PFSK-1 (cell line): ENCODE results near the gene SIDT2.

Experiments used
- FOXP2 ChIP-seq: optimal IDR thresholded peaks from 2 replicates; pipeline ENCODE3; 2011; ENCODE audit warnings: borderline replicate concordance, control low read depth, inconsistent platforms; ENCODE audit not compliant: insufficient read depth; ENCODE audit errors: extremely low read length, extremely low read depth
- POLR2AphosphoS5 ChIP-seq: IDR thresholded peaks from 2 replicates; pipeline ENCODE4 v1.6.1; 2012; ENCODE audit warnings: low read depth, mild to moderate bottlenecking, control low read depth, low read length, moderate library complexity
- SIN3A ChIP-seq: IDR thresholded peaks from 2 replicates; pipeline ENCODE4 v1.6.1; 2012; ENCODE audit warnings: mild to moderate bottlenecking, low read length, moderate library complexity, borderline replicate concordance; ENCODE audit not compliant: insufficient read depth
- TAF1 ChIP-seq: IDR thresholded peaks from 2 replicates; pipeline ENCODE4 v1.6.1; 2012; ENCODE audit warnings: low read length, control low read depth, borderline replicate concordance; ENCODE audit not compliant: insufficient read depth
- TF ChIP-seq, protein P1 (sequence below), 2 experiments: IDR thresholded peaks; 2 replicates each; pipeline versions ENCODE4 v1.6.1 to v1.8.0; 2011 to 2012; ENCODE audit warnings: low read depth in 2 of 2, low read length in 2 of 2, control low read depth in 1 of 2, inconsistent platforms in 1 of 2, mild to moderate bottlenecking in 1 of 2, moderate library complexity in 1 of 2; ENCODE audit not compliant: insufficient read depth in 1 of 2

DNA sequence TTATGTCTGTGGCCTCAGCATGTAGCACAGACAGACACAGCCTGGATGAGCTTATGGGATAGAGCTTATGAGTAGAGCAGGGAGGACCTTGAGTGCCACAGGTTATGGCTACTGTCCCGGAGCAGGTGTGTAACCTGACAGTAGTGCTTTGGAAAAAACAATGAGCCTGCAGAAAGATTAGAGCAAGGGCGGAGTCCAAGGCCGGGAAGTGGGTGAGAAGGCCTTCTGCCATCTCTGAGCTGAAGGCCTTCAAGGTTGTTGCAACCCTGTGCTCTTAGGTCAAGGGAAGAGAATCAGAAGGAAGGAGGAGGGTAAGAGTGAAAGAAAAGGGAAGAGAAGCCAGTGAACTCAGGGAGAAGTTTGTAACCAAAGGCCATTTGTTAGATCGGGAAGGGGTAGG lies 16.7 kb downstream of the SIDT2 start:
- TF ChIP-seq FOXP2 = no peak
- TF ChIP-seq POLR2AphosphoS5 = no peak
- TF ChIP-seq TAF1 = no peak
- no peak for TF ChIP-seq SIN3A
- TF ChIP-seq, protein P1, sequence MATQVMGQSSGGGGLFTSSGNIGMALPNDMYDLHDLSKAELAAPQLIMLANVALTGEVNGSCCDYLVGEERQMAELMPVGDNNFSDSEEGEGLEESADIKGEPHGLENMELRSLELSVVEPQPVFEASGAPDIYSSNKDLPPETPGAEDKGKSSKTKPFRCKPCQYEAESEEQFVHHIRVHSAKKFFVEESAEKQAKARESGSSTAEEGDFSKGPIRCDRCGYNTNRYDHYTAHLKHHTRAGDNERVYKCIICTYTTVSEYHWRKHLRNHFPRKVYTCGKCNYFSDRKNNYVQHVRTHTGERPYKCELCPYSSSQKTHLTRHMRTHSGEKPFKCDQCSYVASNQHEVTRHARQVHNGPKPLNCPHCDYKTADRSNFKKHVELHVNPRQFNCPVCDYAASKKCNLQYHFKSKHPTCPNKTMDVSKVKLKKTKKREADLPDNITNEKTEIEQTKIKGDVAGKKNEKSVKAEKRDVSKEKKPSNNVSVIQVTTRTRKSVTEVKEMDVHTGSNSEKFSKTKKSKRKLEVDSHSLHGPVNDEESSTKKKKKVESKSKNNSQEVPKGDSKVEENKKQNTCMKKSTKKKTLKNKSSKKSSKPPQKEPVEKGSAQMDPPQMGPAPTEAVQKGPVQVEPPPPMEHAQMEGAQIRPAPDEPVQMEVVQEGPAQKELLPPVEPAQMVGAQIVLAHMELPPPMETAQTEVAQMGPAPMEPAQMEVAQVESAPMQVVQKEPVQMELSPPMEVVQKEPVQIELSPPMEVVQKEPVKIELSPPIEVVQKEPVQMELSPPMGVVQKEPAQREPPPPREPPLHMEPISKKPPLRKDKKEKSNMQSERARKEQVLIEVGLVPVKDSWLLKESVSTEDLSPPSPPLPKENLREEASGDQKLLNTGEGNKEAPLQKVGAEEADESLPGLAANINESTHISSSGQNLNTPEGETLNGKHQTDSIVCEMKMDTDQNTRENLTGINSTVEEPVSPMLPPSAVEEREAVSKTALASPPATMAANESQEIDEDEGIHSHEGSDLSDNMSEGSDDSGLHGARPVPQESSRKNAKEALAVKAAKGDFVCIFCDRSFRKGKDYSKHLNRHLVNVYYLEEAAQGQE (IDR thresholded peaks at IDR 0.05; ENCODE audit: insufficient read depth in 1 of 2, low read depth in 2 of 2, low read length in 2 of 2) = no peak
